GM21526 (cell line): Measurements from ENCODE around the gene GPER1.
A peak's percentile ranks its signal among the peaks of the same experiment; 100 is the strongest.

Source experiments
- ATAC-seq: cut with Tn5 transposase; IDR thresholded peaks from one replicate; pipeline ENCODE4 v1.9.1; 2021; ENCODE audit warnings: moderate library complexity; ENCODE audit not compliant: unreplicated experiment, low FRiP score

Gene GPER1

GRCh38 chr7:1053816-1054370 lies 34.0 kb upstream of the GPER1 start:
- ATAC-seq = no peak

DNA sequence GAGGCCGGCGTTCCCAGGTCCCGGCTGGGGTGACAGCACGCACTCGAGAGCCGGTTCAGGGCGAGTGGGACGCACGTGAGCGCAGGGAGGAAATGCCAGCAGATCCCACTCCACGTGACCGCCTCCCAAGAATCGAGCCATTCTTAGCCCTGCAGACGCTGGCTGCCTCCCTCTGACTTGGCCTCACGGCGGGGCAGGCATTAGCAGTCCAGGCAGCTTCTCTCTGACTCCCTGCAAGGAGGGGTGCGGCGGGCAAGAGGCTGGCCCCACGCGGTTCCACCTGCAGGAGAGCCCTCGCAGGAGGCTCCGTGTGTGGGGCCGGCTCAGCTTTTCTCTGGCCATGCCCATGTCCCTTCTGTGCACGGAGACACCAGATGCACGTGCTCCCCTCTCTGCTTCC lies 33.5 kb upstream of the GPER1 start:
- no peak for ATAC-seq

DNA sequence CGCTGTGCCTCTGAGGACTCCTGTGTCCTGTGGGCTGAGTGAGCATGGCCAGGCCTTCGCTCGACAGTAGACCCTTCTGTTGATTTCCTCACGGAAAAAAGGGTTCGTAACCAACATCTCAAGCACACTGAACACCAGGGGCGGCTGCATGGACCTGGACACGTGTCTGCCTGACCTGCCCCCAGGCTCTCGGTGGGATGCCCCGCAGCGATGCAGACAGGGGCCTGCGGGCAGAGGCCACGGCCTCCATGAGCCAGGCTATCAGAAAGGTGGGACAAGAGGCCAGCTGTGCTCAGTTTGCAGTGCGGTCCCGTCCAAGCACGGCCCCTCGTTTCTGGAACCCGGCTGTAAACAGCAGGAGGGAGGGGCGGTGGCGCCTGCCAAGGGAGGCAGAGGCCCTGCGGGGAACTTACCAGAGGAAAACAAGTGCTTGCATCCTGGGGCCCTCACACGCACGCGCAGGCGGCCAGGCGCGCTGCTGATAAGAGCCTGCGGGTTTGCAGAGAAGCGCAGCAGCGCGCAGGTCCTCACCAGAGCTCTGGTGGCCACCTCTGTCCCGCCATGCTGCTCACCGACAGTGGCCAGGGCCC lies 33.0 kb upstream of the GPER1 start:
- ATAC-seq = no peak

GRCh38 chr7:1055491-1055955 lies 32.4 kb upstream of the GPER1 start:
- no peak for ATAC-seq

- ATAC-seq = no peak
Observed at GRCh38 chr7:1055956-1056784, 31.7 kb upstream of the GPER1 start.

GRCh38 chr7:1056785-1057410 lies 31.0 kb upstream of the GPER1 start:
- no peak for ATAC-seq

- ATAC-seq = no peak
Observed at GRCh38 chr7:1057416-1058291, 30.3 kb upstream of the GPER1 start.

DNA sequence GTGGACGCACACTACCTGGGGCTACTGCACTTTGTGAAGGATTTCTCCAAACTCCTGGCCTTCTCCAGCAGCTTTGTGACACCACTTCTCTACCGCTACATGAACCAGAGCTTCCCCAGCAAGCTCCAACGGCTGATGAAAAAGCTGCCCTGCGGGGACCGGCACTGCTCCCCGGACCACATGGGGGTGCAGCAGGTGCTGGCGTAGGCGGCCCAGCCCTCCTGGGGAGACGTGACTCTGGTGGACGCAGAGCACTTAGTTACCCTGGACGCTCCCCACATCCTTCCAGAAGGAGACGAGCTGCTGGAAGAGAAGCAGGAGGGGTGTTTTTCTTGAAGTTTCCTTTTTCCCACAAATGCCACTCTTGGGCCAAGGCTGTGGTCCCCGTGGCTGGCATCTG lies 29.6 kb upstream of the GPER1 start:
- ATAC-seq = no peak

DNA sequence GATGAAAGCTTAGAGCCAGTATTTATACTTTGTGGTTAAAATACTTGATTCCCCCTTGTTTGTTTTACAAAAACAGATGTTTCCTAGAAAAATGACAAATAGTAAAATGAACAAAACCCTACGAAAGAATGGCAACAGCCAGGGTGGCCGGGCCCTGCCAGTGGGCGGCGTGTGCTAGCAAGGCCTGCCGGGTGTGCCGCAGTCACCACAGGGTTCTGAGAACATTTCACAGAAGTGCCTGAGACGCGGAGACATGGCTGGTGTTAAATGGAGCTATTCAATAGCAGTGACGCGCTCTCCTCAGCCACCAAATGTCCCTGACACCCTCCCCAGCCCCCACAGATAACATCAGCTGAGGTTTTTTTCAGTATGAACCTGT lies 29.1 kb upstream of the GPER1 start:
- no peak for ATAC-seq

- ATAC-seq = no peak
Observed at GRCh38 chr7:1059200-1060091, 28.5 kb upstream of the GPER1 start.

DNA sequence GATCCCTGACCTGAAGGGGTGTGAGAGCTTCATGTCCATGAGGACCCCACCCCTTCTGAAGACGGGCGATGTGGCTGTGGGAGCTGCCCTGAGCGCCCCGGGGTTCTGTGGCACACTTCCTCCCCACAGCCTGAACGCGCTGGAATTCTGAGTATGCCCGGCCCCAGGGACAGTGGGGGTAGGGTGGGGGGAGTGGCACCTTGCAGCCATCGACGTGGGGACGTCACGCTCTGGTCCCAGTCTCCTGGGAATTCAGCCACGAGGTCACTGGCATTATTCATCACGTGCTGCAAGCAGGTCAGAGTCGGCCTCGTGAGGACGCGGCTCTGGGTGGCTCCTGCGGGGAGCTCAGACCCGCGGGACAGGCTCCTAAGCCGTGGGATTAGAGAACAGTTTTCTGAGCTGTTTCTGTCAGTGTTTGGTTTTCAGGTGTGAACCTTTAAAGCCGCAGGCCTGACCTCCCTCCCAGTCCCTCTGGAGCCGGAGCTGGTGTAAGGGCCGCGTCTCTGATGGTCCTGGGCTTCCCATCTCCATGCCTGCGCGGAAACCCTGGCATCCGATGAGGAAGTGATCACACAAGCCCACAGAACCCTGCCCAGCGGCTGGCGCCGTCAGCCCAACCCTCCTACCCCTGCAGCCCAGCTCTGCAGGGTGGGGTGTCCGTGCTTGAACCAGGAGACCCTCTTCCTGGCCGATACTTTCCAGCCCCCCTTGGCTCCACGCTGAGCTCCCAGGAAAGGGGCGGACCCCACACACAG lies 27.4 kb upstream of the GPER1 start:
- ATAC-seq = no peak

DNA sequence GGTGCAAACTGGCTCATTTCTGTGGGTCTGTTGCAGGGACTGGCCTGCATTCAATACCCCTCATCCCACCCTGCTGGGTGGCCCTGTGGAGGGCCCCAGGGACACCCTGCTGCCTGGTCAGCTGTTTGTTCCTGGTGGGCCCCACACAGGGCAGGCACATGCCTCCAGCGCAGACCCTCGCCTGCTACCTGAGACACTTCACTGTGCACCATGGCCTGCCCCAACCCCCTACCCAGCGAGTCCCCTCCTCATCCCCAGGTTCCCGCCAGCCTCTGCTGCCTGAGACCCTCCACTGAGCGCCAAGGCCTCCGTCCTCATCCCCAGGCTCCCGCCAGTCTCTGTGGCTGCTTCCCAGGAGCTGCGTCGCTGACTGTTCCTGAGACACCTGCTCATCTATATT lies 26.7 kb upstream of the GPER1 start:
- ATAC-seq = no peak

DNA sequence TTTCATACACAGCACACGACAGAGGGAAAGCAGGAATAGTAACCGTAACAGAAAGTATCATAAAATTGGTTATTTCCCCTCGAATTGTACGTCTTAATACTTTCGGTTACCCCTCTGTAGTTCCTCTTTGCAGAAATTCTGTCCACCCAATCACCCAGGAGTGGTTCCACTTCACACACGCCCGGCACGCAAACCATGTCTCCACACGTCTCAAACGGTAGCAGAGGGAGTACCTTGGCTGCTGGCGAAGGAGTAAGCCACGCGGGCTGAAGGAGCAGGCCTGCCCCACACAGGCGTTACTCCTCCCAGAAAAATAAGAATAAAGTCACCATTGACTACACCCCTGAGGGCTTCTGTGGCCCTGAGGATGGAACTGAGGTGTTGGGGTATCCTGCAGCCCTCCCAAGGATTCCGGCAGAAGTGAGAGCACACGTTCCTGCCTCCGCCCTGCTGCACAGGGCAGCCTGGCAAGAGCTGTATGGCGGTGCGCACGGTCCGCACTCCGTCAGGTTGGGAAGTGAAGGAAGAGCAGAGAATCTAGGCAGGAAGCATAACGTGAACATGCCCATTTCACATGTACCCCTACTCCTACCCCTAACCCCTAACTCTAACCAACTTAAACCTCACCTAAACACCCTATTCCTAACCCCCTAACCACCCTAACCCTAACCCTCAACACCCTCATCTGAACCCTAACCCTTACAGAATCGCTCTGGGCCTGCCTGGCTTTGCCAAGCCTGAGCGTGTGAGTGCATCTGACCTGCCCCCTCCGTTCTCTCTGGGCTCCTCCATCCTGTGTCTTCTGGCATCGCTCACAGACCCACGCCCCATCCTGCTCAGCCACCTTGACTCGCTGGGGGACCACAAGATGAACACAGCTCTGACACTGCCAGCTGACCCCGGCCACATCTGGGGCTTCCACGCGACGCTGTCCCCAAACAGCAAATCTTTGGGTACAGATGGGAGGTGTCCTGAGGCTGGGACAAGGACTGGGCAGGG lies 25.3 kb upstream of the GPER1 start:
- ATAC-seq = peak; percentile 51

GRCh38 chr7:1063361-1063760 lies 24.6 kb upstream of the GPER1 start:
- no peak for ATAC-seq

- ATAC-seq = no peak
Observed at GRCh38 chr7:1064581-1064980, 23.3 kb upstream of the GPER1 start.

DNA sequence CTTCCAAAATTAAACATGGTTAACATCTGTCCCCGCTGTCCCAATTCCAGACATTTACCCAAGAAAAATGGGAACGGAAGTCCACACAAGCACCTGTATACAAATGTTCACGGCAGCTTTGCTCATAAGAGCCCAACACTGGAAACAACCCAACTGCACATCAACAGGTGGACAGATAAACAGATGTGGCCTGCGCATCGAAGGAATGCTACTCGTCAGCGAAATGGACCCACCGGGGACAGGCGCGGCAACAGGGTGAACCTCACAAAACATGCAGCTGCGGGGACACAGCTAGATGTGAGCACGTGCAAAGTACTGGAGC lies 22.7 kb upstream of the GPER1 start:
- ATAC-seq = no peak

GRCh38 chr7:1065585-1066241 lies 22.2 kb upstream of the GPER1 start:
- ATAC-seq = no peak
